GM12801 (cell line): ENCODE results near the gene NOTUM.

Experiments
- TF ChIP-seq, protein P1 (sequence below): IDR thresholded peaks from one replicate; pipeline ENCODE4 v1.5.1; 2011; ENCODE audit warnings: control low read depth; ENCODE audit not compliant: insufficient read length; ENCODE audit errors: extremely low read depth

The NOTUM gene

DNA sequence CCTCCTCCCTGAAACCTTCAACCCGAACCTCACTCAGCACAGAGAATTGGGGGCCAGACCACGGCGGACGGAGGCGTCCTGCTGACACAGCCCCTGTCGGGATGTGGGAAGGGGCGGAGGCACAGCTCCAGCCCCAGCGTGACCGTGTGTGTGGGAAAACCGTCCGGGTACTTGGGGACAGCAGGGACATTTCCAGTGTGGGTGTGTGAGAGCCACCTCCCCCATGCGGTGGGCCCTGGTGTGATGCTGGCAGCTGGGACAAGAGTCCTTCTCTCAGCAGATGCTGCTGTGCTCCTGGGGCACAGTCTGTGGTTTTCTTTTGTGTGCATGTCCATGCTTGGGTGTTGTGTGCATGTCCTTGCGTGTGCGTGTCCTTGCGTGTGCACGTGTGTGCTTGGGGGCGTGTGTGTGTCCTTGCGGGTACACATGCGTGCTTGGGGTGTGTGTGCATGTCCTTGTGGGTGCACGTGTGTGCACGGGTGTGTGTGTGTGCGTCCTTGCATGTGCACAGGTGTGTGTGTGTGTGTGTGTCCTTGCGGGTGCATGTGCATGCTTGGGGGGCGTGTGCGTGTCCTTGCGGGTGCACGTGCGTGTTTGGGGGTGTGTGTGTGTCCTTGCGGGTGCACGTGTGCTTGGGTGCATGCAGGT lies 44.8 kb upstream of the NOTUM start:
- TF ChIP-seq, protein P1, sequence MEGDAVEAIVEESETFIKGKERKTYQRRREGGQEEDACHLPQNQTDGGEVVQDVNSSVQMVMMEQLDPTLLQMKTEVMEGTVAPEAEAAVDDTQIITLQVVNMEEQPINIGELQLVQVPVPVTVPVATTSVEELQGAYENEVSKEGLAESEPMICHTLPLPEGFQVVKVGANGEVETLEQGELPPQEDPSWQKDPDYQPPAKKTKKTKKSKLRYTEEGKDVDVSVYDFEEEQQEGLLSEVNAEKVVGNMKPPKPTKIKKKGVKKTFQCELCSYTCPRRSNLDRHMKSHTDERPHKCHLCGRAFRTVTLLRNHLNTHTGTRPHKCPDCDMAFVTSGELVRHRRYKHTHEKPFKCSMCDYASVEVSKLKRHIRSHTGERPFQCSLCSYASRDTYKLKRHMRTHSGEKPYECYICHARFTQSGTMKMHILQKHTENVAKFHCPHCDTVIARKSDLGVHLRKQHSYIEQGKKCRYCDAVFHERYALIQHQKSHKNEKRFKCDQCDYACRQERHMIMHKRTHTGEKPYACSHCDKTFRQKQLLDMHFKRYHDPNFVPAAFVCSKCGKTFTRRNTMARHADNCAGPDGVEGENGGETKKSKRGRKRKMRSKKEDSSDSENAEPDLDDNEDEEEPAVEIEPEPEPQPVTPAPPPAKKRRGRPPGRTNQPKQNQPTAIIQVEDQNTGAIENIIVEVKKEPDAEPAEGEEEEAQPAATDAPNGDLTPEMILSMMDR = no peak

DNA sequence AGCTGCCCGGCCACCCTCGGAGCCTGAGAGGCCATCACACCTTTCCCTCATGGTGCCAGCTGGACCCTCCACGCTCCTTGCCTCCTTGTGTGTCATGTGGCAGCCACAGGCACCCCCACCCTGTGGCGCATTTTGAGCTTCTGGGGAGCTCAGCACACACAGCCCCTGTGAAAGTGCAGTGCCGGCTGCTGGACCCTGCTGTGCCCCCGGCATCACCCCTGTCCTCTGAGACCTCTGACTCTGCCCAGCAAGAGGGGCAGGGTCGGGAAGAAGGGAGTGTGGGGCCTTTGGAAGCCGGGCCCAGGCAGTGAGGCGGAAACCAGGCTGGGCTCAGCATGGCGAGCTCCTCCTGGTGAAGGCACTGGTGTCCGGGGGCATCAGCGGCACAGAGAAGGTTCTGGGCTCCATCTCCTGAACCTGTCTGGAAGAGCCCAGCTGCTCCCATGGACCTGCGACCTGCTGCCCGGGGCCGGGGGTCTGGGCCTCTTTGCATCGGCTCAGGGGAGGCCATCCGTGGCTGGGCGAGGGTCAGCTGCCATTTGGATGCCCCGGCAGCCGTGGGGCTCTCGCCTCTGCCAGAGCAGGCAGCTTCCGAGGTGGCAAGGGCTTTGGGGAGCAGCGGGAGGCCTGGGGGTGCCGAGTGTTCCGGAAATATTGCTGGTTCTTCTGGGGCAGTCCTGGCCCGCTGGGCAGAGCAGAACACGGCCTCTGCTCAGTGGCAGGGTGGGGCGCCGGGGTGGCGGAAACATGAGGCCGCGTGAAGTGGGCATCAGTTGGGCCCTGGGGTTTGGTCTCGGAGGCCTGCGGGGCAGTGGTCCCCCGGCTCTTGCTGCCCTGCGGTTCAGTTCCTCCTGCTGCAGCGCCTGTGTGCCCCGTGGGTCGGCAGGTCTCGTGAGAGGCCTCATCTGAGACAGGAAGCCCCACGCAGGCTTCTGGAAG lies 43.8 kb upstream of the NOTUM start:
- TF ChIP-seq, protein P1 = no peak

- TF ChIP-seq, protein P1 = no peak
Observed at GRCh38 chr17:82003411-82004381, 42.7 kb upstream of the NOTUM start.

- TF ChIP-seq, protein P1 = no peak
Observed at GRCh38 chr17:82001571-82002056, 40.6 kb upstream of the NOTUM start.

DNA sequence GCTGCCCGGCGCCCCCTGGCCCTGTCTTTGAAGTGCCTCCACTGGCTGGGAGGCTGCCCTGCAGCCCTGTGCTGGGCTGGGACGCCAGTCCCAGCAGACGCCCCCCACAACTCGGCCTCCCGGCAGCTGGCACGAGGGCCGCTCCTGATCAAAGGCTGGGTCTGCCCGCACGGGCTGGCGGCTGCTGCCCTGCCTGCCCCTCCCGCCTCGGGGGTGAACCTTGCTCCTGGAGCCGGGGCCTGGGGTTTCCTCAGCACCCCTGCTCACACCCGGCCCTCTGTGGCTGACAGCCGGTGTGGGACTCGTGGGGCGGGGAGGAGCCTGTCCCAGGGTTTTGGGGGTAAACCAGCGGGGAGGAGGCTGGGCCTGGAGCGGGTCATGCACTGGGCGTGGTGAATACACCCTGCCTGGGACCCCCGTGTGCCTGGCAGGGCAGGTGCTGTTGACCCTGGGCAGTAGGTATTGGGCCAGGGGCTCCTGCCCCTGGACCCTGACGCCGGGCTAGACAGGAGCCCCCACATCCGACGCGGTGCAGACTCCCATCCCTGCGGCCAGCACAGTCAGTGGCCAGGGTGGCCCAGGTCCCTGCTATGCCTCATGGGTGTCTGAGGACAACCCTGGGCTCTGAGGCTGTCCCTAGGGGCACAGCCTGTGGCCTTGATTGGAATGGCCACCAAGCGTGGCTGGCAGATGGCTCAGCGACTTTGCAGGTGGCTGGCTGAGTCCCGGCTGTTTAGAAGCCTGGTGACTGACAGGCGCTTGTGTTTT lies 40.0 kb upstream of the NOTUM start:
- TF ChIP-seq, protein P1 = no peak

GRCh38 chr17:81999976-82000802 lies 39.2 kb upstream of the NOTUM start:
- TF ChIP-seq, protein P1 = no peak
